HEK293 (cell line): ENCODE measurements around the gene NLGN1.

ENCODE experiments used
- GLI4 ChIP-seq: fragments of 450-650 bp; formaldehyde crosslinking; IDR thresholded peaks from 2 replicates; pipeline ENCODE4 v1.5.1; 2016; ENCODE audit warnings: missing biosample characterization, missing genetic modification characterization
- HOXA7 ChIP-seq: sonication (generic); formaldehyde crosslinking; IDR thresholded peaks from 2 replicates; pipeline ENCODE4 v1.8.1; 2022; ENCODE audit warnings: missing genetic modification reagents, borderline replicate concordance
- KLF1 ChIP-seq: fragments of 450-650 bp; formaldehyde crosslinking; IDR thresholded peaks from 2 replicates; pipeline ENCODE4 v1.5.1; 2016; ENCODE audit warnings: missing biosample characterization, missing genetic modification characterization
- KLF8 ChIP-seq: fragments of 450-650 bp; formaldehyde crosslinking; IDR thresholded peaks from 2 replicates; pipeline ENCODE4 v1.5.1; 2016; ENCODE audit warnings: missing biosample characterization, missing genetic modification characterization
- MEIS1 ChIP-seq: sonication (generic); formaldehyde crosslinking; IDR thresholded peaks from 2 replicates; pipeline ENCODE4 v1.8.1; 2022; ENCODE audit warnings: missing genetic modification reagents, mild to moderate bottlenecking, borderline replicate concordance
- SETDB1 ChIP-seq: IDR thresholded peaks from one replicate; pipeline ENCODE4 v1.6.1; 2017; ENCODE audit warnings: mild to moderate bottlenecking, low read length, moderate library complexity, mixed read lengths; ENCODE audit not compliant: insufficient read length
- SP2 ChIP-seq: fragments of 450-650 bp; formaldehyde crosslinking; IDR thresholded peaks from 2 replicates; pipeline ENCODE4 v1.5.1; 2016; ENCODE audit warnings: missing biosample characterization, missing genetic modification characterization
- ZFP37 ChIP-seq: fragments of 450-650 bp; formaldehyde crosslinking; IDR thresholded peaks from 2 replicates; pipeline ENCODE4 v1.5.1; 2016; ENCODE audit warnings: missing biosample characterization, missing genetic modification characterization
- ZNF121 ChIP-seq: fragments of 450-650 bp; formaldehyde crosslinking; IDR thresholded peaks from 2 replicates; pipeline ENCODE4 v1.5.1; 2016; ENCODE audit warnings: missing biosample characterization, missing genetic modification characterization
- ZNF132 ChIP-seq: fragments of 450-650 bp; formaldehyde crosslinking; IDR thresholded peaks from 2 replicates; pipeline ENCODE4 v1.5.1; 2017; ENCODE audit warnings: missing biosample characterization, missing genetic modification characterization, borderline replicate concordance
- ZNF16 ChIP-seq: fragments of 450-650 bp; formaldehyde crosslinking; IDR thresholded peaks from 2 replicates; pipeline ENCODE4 v1.5.1; 2016; ENCODE audit warnings: low read depth, missing biosample characterization, missing genetic modification characterization
- ZNF174 ChIP-seq: fragments of 450-650 bp; formaldehyde crosslinking; IDR thresholded peaks from 2 replicates; pipeline ENCODE4 v1.5.0; 2017; ENCODE audit warnings: missing biosample characterization, mild to moderate bottlenecking, missing genetic modification characterization
- ZNF510 ChIP-seq: fragments of 450-650 bp; formaldehyde crosslinking; IDR thresholded peaks from 2 replicates; pipeline ENCODE4 v1.5.1; 2018; ENCODE audit warnings: mild to moderate bottlenecking, missing genetic modification characterization, missing biosample characterization; ENCODE audit not compliant: insufficient replicate concordance
- ZNF555 ChIP-seq: fragments of 450-650 bp; formaldehyde crosslinking; conservative IDR thresholded peaks from 2 replicates; pipeline ENCODE4 v1.5.1; 2017; ENCODE audit warnings: missing biosample characterization, mild to moderate bottlenecking, missing genetic modification characterization, inconsistent platforms
- ZNF621 ChIP-seq: fragments of 450-650 bp; formaldehyde crosslinking; IDR thresholded peaks from 2 replicates; pipeline ENCODE4 v1.5.1; 2017; ENCODE audit warnings: missing biosample characterization, missing genetic modification characterization
- ZNF626 ChIP-seq: fragments of 450-650 bp; sonication (Bioruptor Pico); formaldehyde crosslinking; IDR thresholded peaks from 2 replicates; pipeline ENCODE4 v1.5.1; 2018; ENCODE audit warnings: missing biosample characterization, missing genetic modification characterization, inconsistent platforms
- ZNF629 ChIP-seq: fragments of 450-650 bp; formaldehyde crosslinking; IDR thresholded peaks from 2 replicates; pipeline ENCODE4 v1.5.1; 2017; ENCODE audit warnings: missing biosample characterization, missing genetic modification characterization
- ZNF670 ChIP-seq: fragments of 450-650 bp; formaldehyde crosslinking; IDR thresholded peaks from 2 replicates; pipeline ENCODE4 v1.5.1; 2016; ENCODE audit warnings: missing biosample characterization, missing genetic modification characterization, low read depth
- ZNF76 ChIP-seq: fragments of 450-650 bp; formaldehyde crosslinking; IDR thresholded peaks from 2 replicates; pipeline ENCODE4; 2016; ENCODE audit warnings: low read depth, missing biosample characterization, missing genetic modification characterization, borderline replicate concordance
- TF ChIP-seq, protein P1 (sequence below): fragments of 450-650 bp; formaldehyde crosslinking; IDR thresholded peaks from 2 replicates; pipeline ENCODE4 v1.5.1; 2016; ENCODE audit warnings: missing biosample characterization, missing genetic modification characterization
- TF ChIP-seq, protein P2 (sequence below): fragments of 450-650 bp; formaldehyde crosslinking; IDR thresholded peaks from 2 replicates; pipeline ENCODE4 v1.5.1; 2016; ENCODE audit warnings: missing biosample characterization, missing genetic modification characterization
- TF ChIP-seq, protein P3 (sequence below): fragments of 450-650 bp; formaldehyde crosslinking; IDR thresholded peaks from 2 replicates; pipeline ENCODE4 v1.5.1; 2016; ENCODE audit warnings: missing biosample characterization, missing genetic modification characterization
- TF ChIP-seq, protein P4 (sequence below): fragments of 450-650 bp; formaldehyde crosslinking; IDR thresholded peaks from 2 replicates; pipeline ENCODE4 v1.5.1; 2017; ENCODE audit warnings: missing biosample characterization, missing genetic modification characterization
- TF ChIP-seq, protein P5 (sequence below): fragments of 450-650 bp; formaldehyde crosslinking; IDR thresholded peaks from 2 replicates; pipeline ENCODE4 v1.5.1; 2017; ENCODE audit warnings: missing biosample characterization, missing genetic modification characterization
- TF ChIP-seq, protein P6 (sequence below): fragments of 450-650 bp; formaldehyde crosslinking; IDR thresholded peaks from 2 replicates; pipeline ENCODE4 v1.5.1; 2016; ENCODE audit warnings: missing biosample characterization, missing genetic modification characterization
- TF ChIP-seq, protein P7 (sequence below): fragments of 450-650 bp; formaldehyde crosslinking; IDR thresholded peaks from 2 replicates; pipeline ENCODE4; 2016; ENCODE audit warnings: missing biosample characterization, missing genetic modification characterization
- TF ChIP-seq, protein P8 (sequence below): fragments of 450-650 bp; formaldehyde crosslinking; IDR thresholded peaks from 2 replicates; pipeline ENCODE4 v1.5.1; 2016; ENCODE audit warnings: missing biosample characterization, missing genetic modification characterization

Gene NLGN1

DNA sequence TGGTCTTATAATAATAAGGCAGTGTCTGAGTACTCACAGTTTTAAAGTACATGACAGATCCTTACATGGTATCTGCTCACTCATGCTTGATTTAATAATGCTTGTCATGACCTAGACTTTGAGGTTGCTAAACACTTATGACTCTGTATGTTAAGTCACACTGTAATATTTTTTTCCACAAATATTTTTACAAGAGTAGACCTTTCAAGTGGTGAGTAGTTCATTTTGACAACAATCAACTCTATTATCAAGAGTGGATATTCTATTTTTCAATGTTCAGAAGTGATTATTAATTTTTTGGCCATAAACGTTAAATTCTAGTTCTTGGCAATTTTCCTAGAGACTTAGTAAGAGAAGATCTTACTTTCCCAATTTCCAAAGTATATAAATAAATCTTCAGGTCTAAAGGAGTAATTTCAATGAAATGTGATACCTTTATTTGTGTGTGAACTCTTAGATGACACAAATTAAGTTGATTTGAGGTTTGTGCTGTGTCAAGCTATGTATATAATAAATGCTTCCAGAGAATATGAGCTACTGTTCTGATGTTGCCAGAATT is 104.5 kb downstream of the NLGN1 start (continued):
- TF ChIP-seq, protein P1, sequence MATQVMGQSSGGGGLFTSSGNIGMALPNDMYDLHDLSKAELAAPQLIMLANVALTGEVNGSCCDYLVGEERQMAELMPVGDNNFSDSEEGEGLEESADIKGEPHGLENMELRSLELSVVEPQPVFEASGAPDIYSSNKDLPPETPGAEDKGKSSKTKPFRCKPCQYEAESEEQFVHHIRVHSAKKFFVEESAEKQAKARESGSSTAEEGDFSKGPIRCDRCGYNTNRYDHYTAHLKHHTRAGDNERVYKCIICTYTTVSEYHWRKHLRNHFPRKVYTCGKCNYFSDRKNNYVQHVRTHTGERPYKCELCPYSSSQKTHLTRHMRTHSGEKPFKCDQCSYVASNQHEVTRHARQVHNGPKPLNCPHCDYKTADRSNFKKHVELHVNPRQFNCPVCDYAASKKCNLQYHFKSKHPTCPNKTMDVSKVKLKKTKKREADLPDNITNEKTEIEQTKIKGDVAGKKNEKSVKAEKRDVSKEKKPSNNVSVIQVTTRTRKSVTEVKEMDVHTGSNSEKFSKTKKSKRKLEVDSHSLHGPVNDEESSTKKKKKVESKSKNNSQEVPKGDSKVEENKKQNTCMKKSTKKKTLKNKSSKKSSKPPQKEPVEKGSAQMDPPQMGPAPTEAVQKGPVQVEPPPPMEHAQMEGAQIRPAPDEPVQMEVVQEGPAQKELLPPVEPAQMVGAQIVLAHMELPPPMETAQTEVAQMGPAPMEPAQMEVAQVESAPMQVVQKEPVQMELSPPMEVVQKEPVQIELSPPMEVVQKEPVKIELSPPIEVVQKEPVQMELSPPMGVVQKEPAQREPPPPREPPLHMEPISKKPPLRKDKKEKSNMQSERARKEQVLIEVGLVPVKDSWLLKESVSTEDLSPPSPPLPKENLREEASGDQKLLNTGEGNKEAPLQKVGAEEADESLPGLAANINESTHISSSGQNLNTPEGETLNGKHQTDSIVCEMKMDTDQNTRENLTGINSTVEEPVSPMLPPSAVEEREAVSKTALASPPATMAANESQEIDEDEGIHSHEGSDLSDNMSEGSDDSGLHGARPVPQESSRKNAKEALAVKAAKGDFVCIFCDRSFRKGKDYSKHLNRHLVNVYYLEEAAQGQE = no peak
- no peak for TF ChIP-seq HOXA7 (CRISPR knock-in tag)
- TF ChIP-seq SETDB1 = no peak
- TF ChIP-seq, protein P2, sequence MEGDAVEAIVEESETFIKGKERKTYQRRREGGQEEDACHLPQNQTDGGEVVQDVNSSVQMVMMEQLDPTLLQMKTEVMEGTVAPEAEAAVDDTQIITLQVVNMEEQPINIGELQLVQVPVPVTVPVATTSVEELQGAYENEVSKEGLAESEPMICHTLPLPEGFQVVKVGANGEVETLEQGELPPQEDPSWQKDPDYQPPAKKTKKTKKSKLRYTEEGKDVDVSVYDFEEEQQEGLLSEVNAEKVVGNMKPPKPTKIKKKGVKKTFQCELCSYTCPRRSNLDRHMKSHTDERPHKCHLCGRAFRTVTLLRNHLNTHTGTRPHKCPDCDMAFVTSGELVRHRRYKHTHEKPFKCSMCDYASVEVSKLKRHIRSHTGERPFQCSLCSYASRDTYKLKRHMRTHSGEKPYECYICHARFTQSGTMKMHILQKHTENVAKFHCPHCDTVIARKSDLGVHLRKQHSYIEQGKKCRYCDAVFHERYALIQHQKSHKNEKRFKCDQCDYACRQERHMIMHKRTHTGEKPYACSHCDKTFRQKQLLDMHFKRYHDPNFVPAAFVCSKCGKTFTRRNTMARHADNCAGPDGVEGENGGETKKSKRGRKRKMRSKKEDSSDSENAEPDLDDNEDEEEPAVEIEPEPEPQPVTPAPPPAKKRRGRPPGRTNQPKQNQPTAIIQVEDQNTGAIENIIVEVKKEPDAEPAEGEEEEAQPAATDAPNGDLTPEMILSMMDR = no peak
- TF ChIP-seq, protein P3, sequence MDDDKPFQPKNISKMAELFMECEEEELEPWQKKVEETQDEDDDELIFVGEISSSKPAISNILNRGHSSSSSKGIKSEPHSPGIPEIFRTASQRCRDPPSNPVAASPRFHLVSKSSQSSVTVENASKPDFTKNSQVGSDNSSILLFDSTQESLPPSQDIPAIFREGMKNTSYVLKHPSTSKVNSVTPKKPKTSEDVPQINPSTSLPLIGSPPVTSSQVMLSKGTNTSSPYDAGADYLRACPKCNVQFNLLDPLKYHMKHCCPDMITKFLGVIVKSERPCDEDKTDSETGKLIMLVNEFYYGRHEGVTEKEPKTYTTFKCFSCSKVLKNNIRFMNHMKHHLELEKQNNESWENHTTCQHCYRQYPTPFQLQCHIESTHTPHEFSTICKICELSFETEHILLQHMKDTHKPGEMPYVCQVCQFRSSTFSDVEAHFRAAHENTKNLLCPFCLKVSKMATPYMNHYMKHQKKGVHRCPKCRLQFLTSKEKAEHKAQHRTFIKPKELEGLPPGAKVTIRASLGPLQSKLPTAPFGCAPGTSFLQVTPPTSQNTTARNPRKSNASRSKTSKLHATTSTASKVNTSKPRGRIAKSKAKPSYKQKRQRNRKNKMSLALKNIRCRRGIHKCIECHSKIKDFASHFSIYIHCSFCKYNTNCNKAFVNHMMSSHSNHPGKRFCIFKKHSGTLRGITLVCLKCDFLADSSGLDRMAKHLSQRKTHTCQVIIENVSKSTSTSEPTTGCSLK (tag by site-specific recombination) = no peak
- TF ChIP-seq ZFP37 = 0 out of 2 replicates have a peak, but pooled peaks have one; percentile 24
- TF ChIP-seq, protein P4, sequence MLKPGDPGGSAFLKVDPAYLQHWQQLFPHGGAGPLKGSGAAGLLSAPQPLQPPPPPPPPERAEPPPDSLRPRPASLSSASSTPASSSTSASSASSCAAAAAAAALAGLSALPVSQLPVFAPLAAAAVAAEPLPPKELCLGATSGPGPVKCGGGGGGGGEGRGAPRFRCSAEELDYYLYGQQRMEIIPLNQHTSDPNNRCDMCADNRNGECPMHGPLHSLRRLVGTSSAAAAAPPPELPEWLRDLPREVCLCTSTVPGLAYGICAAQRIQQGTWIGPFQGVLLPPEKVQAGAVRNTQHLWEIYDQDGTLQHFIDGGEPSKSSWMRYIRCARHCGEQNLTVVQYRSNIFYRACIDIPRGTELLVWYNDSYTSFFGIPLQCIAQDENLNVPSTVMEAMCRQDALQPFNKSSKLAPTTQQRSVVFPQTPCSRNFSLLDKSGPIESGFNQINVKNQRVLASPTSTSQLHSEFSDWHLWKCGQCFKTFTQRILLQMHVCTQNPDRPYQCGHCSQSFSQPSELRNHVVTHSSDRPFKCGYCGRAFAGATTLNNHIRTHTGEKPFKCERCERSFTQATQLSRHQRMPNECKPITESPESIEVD (tag by site-specific recombination) = peak; percentile 95
- no peak for TF ChIP-seq ZNF621 (tag by site-specific recombination)
- no peak for TF ChIP-seq ZNF76 (tag by site-specific recombination)
- peak; percentile 89 for TF ChIP-seq ZNF629 (tag by site-specific recombination)
- TF ChIP-seq, protein P5, sequence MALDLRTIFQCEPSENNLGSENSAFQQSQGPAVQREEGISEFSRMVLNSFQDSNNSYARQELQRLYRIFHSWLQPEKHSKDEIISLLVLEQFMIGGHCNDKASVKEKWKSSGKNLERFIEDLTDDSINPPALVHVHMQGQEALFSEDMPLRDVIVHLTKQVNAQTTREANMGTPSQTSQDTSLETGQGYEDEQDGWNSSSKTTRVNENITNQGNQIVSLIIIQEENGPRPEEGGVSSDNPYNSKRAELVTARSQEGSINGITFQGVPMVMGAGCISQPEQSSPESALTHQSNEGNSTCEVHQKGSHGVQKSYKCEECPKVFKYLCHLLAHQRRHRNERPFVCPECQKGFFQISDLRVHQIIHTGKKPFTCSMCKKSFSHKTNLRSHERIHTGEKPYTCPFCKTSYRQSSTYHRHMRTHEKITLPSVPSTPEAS (tag by site-specific recombination) = no peak
- no peak for TF ChIP-seq ZNF510 (tag by site-specific recombination)
- TF ChIP-seq, protein P6, sequence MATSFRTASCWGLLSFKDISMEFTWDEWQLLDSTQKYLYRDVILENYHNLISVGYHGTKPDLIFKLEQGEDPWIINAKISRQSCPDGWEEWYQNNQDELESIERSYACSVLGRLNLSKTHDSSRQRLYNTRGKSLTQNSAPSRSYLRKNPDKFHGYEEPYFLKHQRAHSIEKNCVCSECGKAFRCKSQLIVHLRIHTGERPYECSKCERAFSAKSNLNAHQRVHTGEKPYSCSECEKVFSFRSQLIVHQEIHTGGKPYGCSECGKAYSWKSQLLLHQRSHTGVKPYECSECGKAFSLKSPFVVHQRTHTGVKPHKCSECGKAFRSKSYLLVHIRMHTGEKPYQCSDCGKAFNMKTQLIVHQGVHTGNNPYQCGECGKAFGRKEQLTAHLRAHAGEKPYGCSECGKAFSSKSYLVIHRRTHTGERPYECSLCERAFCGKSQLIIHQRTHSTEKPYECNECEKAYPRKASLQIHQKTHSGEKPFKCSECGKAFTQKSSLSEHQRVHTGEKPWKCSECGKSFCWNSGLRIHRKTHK (tag by site-specific recombination) = no peak
- no peak for TF ChIP-seq ZNF626 (tag by site-specific recombination)
- 0 out of 2 replicates have a peak, but pooled peaks have one; percentile 6 for TF ChIP-seq SP2 (tag by site-specific recombination)
- no peak for TF ChIP-seq MEIS1 (CRISPR knock-in tag)
- TF ChIP-seq, protein P7, sequence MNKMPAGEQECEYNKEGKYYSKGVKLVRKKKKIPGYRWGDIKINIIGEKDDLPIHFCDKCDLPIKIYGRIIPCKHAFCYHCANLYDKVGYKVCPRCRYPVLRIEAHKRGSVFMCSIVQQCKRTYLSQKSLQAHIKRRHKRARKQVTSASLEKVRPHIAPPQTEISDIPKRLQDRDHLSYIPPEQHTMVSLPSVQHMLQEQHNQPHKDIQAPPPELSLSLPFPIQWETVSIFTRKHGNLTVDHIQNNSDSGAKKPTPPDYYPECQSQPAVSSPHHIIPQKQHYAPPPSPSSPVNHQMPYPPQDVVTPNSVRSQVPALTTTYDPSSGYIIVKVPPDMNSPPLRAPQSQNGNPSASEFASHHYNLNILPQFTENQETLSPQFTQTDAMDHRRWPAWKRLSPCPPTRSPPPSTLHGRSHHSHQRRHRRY (tag by site-specific recombination) = no peak
- TF ChIP-seq, protein P8, sequence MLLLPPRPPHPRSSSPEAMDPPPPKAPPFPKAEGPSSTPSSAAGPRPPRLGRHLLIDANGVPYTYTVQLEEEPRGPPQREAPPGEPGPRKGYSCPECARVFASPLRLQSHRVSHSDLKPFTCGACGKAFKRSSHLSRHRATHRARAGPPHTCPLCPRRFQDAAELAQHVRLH (tag by site-specific recombination) = no peak
- no peak for TF ChIP-seq ZNF132
- no peak for TF ChIP-seq ZNF670
- peak; percentile 66 for TF ChIP-seq KLF8 (tag by site-specific recombination)
- no peak for TF ChIP-seq KLF1 (tag by site-specific recombination)
- TF ChIP-seq ZNF555 = no peak
- TF ChIP-seq ZNF16 (tag by site-specific recombination) = no peak
- TF ChIP-seq ZNF174 (tag by site-specific recombination) = no peak
- no peak for TF ChIP-seq GLI4 (tag by site-specific recombination)
- no peak for TF ChIP-seq ZNF121
